GM21528 (cell line): ENCODE results near the gene MAP1B.

Experiments
- ATAC-seq: cut with Tn5 transposase; IDR thresholded peaks from one replicate; pipeline ENCODE4 v1.9.1; 2021; ENCODE audit warnings: mild to moderate bottlenecking, moderate library complexity; ENCODE audit not compliant: unreplicated experiment, low FRiP score

The MAP1B gene

DNA sequence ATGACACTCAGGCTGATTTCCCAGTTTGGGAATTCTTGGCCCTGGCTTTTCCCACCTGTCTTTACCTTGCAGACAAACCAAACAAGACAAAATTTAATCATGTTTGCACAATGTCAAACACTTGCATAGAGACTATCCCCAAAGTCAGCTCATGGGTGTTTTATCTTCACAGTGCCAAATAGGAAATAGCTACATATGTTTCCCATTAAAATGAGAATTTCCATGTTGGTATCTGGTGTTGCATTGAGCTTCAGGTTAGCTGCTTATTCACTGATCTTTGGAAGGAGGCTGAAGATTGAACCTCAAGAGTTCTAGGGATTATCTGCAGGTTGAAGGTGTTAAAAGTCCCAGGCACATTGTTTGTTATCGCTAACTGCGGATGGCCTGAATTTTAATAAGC lies 19.5 kb downstream of the MAP1B start:
- ATAC-seq = no peak

DNA sequence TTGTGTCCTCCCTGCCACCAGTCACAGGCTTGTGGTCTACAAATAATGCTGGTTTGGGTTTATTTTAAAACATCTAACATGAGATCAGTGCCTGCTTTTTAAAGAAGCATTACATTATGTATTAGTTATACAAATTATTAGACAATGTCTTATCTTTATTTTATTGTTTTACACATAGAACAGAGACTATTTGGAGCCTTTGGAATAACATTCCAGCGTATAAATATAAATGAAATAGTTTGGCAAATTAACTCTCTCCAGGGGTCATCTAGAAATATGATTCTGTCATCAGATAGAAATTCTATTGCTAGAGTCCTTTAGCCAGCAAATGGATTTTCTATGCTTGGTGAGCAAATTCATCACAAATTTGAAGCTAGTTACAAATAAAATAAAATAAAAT lies 22.4 kb downstream of the MAP1B start:
- ATAC-seq = no peak

DNA sequence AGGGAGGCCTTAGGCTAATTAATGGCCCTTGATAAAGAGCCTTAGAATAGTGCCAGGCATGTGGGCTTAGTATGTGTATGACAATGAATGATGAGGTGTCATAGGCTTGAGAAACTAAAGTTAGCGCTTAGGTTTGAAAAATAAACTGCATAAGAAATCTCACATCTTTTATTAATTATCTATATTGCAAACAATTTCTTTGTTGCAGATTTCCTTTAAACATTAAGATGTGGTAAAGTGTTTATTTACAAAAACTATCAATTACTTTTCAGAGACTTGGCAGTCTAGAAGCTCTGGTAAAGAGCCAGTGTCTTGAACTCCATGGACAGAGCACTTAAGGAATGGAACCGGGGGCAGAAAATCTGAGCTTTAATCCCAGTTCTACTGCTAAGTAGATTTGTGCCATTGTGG lies 23.1 kb downstream of the MAP1B start:
- ATAC-seq = no peak

DNA sequence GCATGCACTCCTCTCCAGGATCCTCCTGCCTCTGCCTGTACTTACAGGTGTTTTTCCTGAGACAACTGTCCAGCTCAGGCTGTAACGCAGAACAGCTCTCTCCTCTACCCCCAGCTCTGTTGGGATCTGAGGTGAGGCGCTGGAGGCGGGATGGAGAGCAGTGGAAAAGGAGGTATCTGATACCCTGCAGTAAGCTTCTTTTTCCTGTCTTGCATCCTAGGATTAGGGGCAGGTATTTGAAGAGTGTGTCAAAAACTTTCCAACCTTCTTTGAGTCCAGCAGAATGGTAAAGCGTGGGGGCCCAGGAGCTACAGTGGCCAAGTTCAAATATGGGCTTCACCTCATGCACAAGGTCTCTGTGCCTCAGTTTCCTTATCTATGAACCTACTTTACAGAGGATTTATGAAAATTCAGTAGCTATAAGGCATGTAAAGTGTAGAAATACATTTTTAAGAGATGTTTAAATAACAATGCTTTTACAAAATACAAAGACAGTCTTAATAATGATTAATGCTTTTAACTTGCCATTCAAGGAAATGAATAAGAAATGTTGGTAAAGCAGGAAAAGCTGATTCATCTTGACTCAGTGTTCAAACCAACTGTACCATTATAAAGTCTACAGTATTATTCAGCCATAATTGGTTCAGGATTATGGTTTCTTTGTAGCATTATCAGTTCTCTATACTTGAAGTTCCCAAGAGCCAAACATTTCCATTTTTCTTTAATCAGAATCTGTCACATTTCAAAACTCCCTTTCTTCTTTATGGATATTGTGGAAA lies 26.1 kb downstream of the MAP1B start:
- no peak for ATAC-seq

DNA sequence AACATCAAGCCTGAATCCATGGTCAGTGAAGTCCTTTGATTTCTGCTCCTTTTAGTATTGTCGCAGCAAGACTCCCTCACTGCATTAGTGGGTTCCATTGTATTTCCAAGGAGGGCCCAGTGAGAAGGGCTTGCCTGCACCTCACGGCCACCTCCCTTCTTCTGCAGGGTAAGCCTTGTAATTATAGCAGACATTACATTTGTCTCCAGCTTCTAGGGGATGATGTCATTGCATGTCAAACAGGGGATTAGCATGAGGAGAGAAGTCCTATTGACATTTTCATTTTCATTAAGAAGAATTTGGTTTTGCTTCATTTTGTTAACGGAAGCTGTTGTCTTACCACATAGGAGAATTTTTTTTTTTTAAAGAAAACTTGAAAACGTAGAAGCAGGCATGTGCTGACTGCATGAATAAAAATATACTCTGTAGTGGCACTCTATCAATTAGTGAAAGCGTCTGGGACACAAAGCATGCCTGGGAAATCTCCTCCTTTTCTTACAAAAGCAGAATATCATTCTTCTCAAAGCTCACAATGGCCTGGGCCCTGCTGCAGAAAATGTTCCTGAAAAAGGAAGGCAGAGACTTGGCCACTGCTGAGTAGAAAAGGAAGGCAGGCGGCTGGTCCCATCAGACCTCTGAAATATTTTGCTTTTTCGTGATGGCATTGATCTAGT lies 27.1 kb downstream of the MAP1B start:
- ATAC-seq = no peak

DNA sequence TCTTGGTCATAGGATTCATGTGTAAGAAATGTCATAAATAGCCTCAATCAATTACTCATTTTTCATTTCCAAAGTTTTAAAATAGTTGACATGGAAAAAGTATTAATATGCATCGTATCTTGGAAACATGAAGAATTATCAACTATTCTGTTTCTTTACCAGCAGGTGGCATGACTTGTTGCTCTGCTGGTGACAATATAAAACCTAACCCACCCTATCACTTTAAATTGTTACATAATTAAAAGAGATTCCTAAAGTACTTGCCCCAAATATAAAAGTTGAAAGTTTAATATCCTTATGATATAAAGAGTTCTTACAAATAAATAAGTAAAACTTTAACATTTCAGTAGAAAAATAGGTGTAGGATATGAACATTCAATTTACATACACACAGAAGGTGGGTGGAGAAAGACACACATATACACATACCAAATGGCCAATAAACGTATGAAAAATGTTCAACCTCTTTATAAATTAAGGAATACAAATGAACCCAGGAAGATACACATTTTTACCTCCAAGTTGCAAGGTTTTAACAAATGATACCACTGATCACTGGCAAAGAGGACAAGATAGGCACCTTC lies 30.6 kb downstream of the MAP1B start:
- ATAC-seq = no peak

DNA sequence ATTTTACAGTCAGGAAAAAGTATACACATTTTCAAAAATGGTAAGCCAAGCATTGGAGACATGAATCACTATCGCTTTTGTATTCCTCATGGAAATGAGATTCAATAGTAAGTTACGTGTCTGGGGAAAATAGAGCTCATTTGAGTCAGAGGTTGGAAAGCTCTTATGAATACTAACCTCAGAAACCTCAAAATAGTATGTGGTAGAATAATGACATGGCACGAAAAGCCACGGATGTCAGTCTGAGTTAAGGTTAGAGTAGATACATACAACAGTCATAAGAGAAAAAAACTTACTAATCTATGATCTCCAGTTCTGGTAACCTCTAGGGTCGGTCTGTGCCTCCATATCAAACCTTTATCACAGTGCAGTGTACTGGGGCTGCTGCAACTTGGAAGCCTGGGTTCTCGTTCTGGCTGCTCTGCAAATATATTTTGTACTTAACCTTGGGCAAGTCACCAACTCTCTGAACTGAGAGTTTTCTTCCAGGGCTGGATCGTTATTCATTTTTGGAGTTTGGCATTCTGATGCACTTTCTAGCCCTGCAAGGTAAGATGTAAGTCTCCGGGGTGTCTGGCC lies 31.8 kb downstream of the MAP1B start:
- no peak for ATAC-seq

DNA sequence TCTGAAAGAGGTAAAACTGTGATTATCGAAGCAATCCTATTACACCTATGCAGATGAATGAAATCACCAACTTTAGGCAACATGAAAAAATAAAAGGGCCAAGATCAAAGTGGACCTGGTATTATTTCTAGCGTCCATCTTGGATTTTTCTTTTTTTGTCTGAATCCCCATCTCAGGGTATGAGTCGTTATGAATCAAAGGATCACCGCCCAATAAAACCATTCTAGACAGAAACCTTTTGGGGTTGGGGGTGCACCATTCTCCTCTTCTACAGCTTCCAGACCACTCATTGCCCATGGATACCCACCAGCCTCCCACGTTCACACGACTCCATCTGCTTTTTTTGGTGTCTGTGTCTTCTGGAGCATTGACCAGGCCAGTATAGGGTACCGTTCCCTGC lies 33.4 kb downstream of the MAP1B start:
- ATAC-seq = no peak

DNA sequence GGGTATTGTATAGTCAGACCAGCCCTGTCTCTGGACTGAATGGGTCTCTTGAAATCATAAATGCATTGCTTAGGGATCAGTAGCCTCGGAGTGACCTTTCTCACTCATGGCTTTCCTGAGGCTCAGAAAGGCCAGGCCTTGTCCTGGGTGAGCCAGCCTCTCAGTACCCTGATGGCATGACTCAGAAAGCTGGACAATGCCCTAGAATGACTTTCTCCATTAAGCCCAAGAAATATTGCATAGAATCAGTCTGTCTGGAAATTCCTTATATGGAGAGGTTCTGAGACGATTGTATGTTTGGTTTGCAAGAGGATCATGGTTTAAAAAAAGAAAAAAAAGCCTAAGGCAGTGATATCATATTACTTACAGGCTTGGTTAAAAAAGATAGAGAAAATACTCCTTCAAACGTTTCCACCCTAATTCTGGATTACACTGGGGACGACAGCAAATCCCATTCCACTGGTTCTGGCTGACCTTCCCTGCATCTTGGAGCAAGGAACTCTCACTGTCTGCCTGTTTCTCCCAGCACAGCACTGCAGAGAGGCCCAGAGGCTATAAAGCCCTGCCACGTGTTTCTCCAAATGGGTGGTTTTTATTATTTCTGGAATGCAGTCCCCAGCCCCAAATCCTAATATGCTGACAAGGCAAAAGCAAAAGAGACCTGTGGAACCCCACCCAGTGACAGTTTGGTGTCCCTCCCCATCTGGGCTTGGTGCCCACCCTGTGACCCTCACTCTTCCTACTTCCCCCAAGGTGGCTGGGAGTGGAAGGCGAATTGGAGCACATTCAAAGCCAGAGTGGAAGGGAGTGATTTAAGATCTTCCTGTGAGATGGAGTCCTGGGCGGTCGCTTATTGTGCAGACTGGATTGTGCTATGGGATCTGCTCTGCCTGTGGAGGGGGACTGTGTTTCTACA lies 34.4 kb downstream of the MAP1B start:
- ATAC-seq = no peak

DNA sequence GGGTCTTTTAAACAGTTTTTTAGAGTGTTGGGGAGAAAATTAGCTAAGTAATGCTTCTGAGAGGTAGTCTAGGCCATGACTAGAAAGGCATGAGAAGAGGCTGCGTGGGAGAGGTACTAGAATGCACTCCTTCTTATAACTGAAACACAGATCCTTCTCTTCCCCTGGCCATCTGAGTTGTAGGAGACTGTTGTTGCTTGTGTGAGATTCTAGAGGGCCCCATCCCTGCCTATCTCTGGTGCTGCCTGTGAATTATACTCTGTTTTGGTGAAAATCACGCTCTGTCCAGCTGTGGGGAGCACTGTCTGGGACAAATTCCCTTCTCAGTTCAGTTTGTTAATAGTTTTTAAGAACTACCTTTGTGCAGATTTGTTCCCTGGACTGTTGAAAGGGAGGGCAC lies 37.5 kb downstream of the MAP1B start:
- no peak for ATAC-seq

DNA sequence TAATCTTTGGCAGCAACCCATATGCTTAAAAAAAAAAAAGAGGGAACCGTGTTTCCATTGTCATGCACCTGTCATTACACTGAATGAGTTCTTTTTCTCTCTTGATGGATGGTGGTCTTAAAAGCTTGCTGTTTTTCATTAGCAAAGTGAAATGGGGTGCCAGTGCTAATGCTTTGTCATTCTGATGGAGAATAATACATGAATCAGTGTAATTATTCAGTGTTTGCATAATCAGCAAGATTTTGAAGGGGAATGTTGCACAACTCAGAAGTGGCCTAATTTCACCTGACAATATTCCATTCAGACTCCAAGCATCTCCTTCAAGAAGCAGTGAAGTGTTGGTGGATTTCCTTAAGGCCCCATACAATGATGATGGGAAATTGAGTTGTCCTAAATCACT lies 38.1 kb downstream of the MAP1B start:
- no peak for ATAC-seq

DNA sequence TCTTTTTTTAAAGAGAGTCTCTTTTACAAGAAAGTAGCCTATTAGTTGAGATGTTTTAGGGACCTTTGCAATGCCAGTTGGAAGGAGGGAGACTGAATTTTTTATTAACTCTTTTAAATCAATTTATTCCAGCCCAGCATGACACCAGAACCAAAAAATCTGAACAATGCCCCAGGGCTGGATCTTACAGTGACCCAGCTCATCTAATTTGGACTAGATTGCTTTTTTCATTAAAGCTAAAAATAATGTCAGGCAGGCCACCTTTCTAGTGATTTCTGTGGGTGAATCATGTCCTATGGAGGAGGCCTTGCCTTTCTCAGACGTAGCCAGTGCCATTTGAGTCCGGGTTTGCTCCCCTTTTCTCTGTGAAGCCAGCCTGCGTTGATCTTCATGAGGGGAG lies 38.8 kb downstream of the MAP1B start:
- no peak for ATAC-seq

DNA sequence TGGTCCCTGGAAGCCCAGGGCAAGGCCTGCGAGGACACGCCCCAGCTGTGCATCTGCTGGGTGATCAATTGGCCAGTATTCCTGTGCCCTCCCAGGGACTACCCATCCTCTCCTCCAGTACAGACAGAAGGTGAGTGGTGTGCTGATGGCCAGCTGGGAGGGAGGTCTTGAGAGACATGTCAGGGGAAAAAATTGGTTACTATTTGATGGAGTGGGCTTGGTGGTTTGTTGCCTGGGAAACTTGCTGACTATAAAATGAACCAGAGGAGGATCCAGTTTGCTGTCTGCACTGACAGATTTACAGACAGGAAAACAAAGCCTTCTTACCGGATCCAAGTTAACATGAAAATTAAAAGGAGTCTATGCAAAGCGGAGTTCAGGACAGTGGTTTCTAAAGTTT lies 40.3 kb downstream of the MAP1B start:
- ATAC-seq = no peak

DNA sequence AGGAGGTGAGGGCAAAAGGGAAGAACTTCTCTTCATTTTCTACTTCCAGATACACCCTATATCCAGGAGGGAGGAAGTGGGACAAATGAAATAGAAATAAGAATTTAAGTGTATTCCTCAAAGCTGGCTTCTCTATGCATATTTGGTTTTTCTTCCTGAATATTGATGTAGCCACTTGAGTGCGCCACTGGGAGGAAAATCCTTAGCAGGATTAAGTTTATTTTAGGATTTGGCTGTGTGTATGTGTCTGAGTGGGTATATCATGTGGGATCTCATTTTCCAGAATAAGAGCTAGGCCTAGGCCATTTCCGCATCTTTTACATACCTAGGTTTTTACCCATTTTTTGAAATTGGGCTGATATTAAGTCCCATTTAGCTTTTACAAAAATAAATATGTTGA lies 42.5 kb downstream of the MAP1B start:
- ATAC-seq = no peak

DNA sequence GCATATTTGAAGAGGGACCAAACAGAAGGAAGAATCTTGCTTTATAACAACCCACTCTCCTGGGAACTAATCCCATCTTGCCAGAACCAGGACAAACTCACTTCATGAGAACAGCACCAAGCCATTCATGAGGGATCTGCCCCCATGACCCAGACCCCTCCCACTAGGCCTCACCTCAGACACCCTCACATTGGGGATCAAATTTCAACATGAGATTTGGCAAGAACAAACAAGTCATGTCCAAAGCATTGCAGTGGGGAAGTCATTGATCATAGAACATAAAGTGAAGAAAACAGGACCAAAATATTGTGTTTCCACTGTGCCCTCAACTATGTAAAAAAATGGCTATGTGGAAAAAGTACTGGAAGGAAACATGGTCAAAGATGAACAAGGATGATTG lies 43.9 kb downstream of the MAP1B start:
- ATAC-seq = no peak

DNA sequence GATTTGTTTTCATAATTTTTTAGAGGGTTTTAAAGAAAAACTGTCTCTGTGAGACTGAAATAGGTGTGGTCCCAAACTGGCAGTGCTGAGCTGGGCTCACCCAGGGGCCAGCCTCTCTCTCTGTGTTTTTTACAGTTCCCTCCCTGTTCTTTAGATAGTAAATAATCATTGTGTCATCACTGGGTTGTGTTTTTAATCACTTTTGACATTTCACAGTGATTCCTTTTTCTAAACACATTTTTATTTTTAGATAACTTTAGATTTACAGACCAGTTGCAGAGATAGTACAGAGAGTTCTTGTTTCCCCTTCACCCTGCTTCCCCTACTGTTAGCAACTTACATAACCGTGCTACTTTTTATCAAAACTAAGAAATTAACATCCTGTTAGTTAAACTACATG lies 44.4 kb downstream of the MAP1B start:
- no peak for ATAC-seq

DNA sequence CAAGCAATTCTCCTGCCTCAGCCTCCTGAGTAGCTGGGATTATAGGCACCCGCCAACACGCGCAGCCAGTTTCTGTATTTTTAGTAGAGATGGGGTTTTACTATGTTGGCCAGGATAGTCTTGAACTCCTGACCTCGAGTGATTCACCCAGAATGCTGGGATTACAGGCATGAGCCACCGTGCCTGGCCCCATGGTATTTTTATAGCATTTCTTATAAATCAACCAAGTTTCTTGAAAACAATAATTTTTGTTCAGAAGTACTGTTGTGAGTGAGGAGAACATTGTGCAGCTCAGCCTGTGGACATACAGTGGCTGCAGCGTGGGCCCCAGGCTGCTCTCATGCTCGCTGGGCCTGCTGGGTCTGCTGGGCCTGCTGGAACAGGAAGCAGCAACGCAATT lies 45.3 kb downstream of the MAP1B start:
- no peak for ATAC-seq

DNA sequence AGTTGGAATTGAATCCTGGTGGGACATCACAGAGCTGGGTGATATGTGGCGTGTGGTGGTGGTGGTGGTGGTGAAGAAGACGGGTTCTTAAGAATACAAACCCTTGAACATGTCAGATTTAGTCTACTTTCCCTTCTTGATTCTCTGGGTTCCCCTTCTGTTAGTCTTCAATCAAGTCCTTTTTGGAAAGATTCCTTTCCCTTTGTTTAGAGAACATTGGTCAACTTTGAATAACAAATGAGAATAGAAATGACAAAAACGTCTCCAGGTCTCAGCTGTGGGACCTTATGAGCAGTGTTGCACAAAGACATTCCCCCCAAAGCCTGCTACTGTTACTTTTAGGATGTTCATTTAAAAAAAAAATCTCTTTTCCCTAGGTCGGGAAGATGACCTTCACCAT lies 46.3 kb downstream of the MAP1B start:
- no peak for ATAC-seq

DNA sequence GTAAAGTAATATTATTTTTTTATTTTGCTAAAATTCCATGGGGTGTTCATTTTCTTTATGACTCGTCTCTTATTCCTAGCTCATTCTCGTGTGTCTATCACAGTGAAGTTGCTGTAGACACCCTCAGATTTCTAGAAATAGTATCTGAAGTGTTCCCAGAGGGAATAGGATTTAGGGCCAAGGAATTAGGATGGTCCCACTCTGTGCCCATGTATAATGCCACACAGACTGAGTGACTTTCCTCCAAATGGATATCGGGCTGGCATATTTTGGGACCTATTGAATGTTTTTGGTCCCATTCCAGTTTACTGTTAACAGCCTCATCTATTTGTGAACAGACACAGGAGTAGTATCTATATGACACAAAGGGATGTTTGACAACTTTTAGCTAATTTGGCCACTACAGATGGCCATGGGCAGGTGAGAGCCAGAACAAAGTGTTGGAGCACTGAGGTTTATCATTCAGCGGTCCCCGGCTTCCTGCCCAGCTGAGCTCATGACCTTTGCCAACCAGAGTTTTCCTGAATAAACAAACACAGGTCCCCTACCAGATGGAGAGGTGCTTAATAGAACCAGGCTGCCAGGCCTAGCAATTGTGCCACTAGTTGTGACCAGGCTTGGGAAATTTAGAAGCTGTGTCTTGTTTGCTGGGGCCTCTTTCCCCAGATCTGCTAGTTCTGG lies 46.9 kb downstream of the MAP1B start:
- no peak for ATAC-seq
